H9 (cell line): ENCODE results near the gene ARF1. TPM values are rescaled to one million over a fixed set of nuclear protein-coding genes. Genes with fewer than 3 reads are reported as not detected.

Source experiments
- DNase-seq: peaks from one replicate; pipeline ENCODE4 v3.0.0-alpha.2; 2017
- H2AFZ ChIP-seq: one replicate; pipeline ENCODE4 v1.6.1; 2013; ENCODE audit warnings: mild to moderate bottlenecking, low read length, control low read depth, moderate library complexity
- H2AK5ac ChIP-seq: 2 replicates; pipeline ENCODE4 v1.6.1; 2013; ENCODE audit warnings: low read length, control low read depth, mixed read lengths; ENCODE audit not compliant: insufficient read length
- H2BK120ac ChIP-seq: one replicate; pipeline ENCODE4 v1.6.1; 2013; ENCODE audit warnings: low read depth, mild to moderate bottlenecking, low read length, control low read depth, inconsistent platforms; ENCODE audit not compliant: poor library complexity, severe bottlenecking
- H2BK12ac ChIP-seq: 2 replicates; pipeline ENCODE4 v1.6.1; 2013; ENCODE audit warnings: low read length, control low read depth, mixed read lengths, low read depth; ENCODE audit not compliant: insufficient read length
- H2BK15ac ChIP-seq: 2 replicates; pipeline ENCODE4 v1.6.1; 2013; ENCODE audit warnings: low read depth, low read length, control low read depth
- H2BK20ac ChIP-seq: one replicate; pipeline ENCODE4 v1.6.1; 2013; ENCODE audit warnings: low read depth, mild to moderate bottlenecking, low read length, control low read depth, inconsistent platforms; ENCODE audit not compliant: poor library complexity, severe bottlenecking
- H2BK5ac ChIP-seq: 2 replicates; pipeline ENCODE4 v1.6.1; 2013; ENCODE audit warnings: low read length, control low read depth, mixed read lengths; ENCODE audit not compliant: insufficient read length
- H3K14ac ChIP-seq: 2 replicates; pipeline ENCODE4 v1.6.1; 2013; ENCODE audit warnings: low read length, control low read depth; ENCODE audit not compliant: insufficient read depth
- H3K18ac ChIP-seq: 2 replicates; pipeline ENCODE4 v1.6.1; 2013; ENCODE audit warnings: low read depth, mild to moderate bottlenecking, mixed read lengths, low read length, control low read depth; ENCODE audit not compliant: insufficient read length
- H3K23ac ChIP-seq: 2 replicates; pipeline ENCODE4 v1.6.1; 2013; ENCODE audit warnings: low read length, control low read depth, mixed read lengths, low read depth; ENCODE audit not compliant: insufficient read length
- H3K23me2 ChIP-seq: 2 replicates; pipeline ENCODE4 v1.6.1; 2013; ENCODE audit warnings: low read depth, mild to moderate bottlenecking, mixed read lengths, low read length, control low read depth; ENCODE audit not compliant: insufficient read length, poor library complexity, severe bottlenecking
- H3K27ac ChIP-seq: 2 replicates; pipeline ENCODE4 v1.5.1; 2013; ENCODE audit warnings: low read length, control low read depth, mixed read lengths, low read depth; ENCODE audit not compliant: insufficient read length
- H3K27me3 ChIP-seq: 2 replicates; pipeline ENCODE4 v1.6.1; 2013; ENCODE audit warnings: low read length, control low read depth, inconsistent platforms; ENCODE audit not compliant: insufficient read depth
- H3K4ac ChIP-seq: 2 replicates; pipeline ENCODE4 v1.6.1; 2013; ENCODE audit warnings: low read depth, mild to moderate bottlenecking, control low read depth, inconsistent platforms, low read length, moderate library complexity
- H3K4me1 ChIP-seq: 2 replicates; pipeline ENCODE4 v1.6.1; 2013; ENCODE audit warnings: low read length, control low read depth, inconsistent platforms; ENCODE audit not compliant: insufficient read depth
- H3K4me2 ChIP-seq: 2 replicates; pipeline ENCODE4 v1.6.1; 2013; ENCODE audit warnings: low read length, control low read depth, mixed read lengths; ENCODE audit not compliant: insufficient read length, insufficient read depth
- H3K56ac ChIP-seq: 2 replicates; pipeline ENCODE4 v1.6.1; 2013; ENCODE audit warnings: low read depth, mild to moderate bottlenecking, mixed read lengths, low read length, control low read depth; ENCODE audit not compliant: insufficient read length
- H3K79me1 ChIP-seq: 2 replicates; pipeline ENCODE4 v1.6.1; 2013; ENCODE audit warnings: low read depth, mild to moderate bottlenecking, moderate library complexity, low read length, control low read depth, inconsistent platforms; ENCODE audit not compliant: insufficient read depth, poor library complexity, severe bottlenecking
- H3K79me2 ChIP-seq: 2 replicates; pipeline ENCODE4 v1.6.1; 2013; ENCODE audit warnings: low read length, control low read depth, inconsistent platforms; ENCODE audit not compliant: insufficient read depth
- H3K9ac ChIP-seq: 2 replicates; pipeline ENCODE4 v1.6.1; 2013; ENCODE audit warnings: low read length, control low read depth, mixed read lengths; ENCODE audit not compliant: insufficient read length; ENCODE audit errors: extremely low read depth
- H3K9me3 ChIP-seq: one replicate; pipeline ENCODE4 v1.6.1; 2013; ENCODE audit warnings: low read depth, low read length, inconsistent platforms; ENCODE audit not compliant: control insufficient read depth
- H3T11ph ChIP-seq: one replicate; pipeline ENCODE4 v1.6.1; 2013; ENCODE audit warnings: mild to moderate bottlenecking, low read length, control low read depth, inconsistent platforms
- H4K20me1 ChIP-seq: one replicate; pipeline ENCODE4 v1.6.1; 2013; ENCODE audit not compliant: control insufficient read depth, insufficient read length, insufficient read depth
- H4K5ac ChIP-seq: 2 replicates; pipeline ENCODE4 v1.6.1; 2013; ENCODE audit warnings: low read depth, mild to moderate bottlenecking, mixed read lengths, low read length, control low read depth; ENCODE audit not compliant: insufficient read length
- H4K8ac ChIP-seq: replicated peaks from 2 replicates; pipeline ENCODE4 v1.6.1; 2013; ENCODE audit warnings: low read length, control low read depth, mixed read lengths, low read depth; ENCODE audit not compliant: insufficient read length
- H4K91ac ChIP-seq: 2 replicates; pipeline ENCODE4 v1.6.1; 2013; ENCODE audit warnings: low read depth, mild to moderate bottlenecking, moderate library complexity, mixed read lengths, low read length, control low read depth; ENCODE audit not compliant: insufficient read length
- H3K27ac Mint-ChIP-seq, 3 experiments: 2 replicates in 2 of 3; 3 replicates in 1 of 3; pipeline ENCODE4 v1.8.0; 2020 to 2021; ENCODE audit warnings: mixed read lengths in 3 of 3, mild to moderate bottlenecking in 1 of 3, moderate library complexity in 1 of 3
- H3K27me3 Mint-ChIP-seq: 2 replicates; pipeline ENCODE4 v1.8.0; 2021; ENCODE audit warnings: low read depth, mild to moderate bottlenecking, moderate library complexity, mixed read lengths
- H3K36me3 Mint-ChIP-seq, 3 experiments: 2 replicates in 2 of 3; 3 replicates in 1 of 3; pipeline ENCODE4 v1.8.0; 2020 to 2021; ENCODE audit warnings: low read depth in 3 of 3, mixed read lengths in 3 of 3; ENCODE audit not compliant: insufficient read depth in 1 of 3
- H3K4me1 Mint-ChIP-seq, 2 experiments: 2 replicates each; pipeline ENCODE4 v1.8.0; 2020; ENCODE audit warnings: mixed read lengths in 2 of 2
- H3K4me3 Mint-ChIP-seq, 2 experiments: 2 replicates in 1 of 2; 3 replicates in 1 of 2; pipeline ENCODE4 v1.8.0; 2020 to 2021; ENCODE audit warnings: mild to moderate bottlenecking in 2 of 2, mixed read lengths in 2 of 2, moderate library complexity in 1 of 2
- H3K9me3 Mint-ChIP-seq, 2 experiments: 2 replicates in 1 of 2; 3 replicates in 1 of 2; pipeline ENCODE4 v1.8.0; 2020; ENCODE audit warnings: mild to moderate bottlenecking in 2 of 2, mixed read lengths in 2 of 2, moderate library complexity in 1 of 2
- WGBS: extraction: QIAGEN DNeasy Blood & Tissue Kit; methylation state at CpG from one replicate; pipeline ENCODE4 v1.1.7; 2013; ENCODE audit warnings: missing lambda C conversion rate, low lambda C conversion rate, mixed read lengths; ENCODE audit not compliant: insufficient read length; ENCODE audit errors: extremely low coverage; 5-methylcytosine and 5-hydroxymethylcytosine counted together
- total RNA-seq: library from RNA; stranded (reverse); gene quantifications from 2 replicates; pipeline ENCODE4 v1.2.1, GENCODE V29; 2021
- TF ChIP-seq, protein P1 (sequence below): fragments of 200-600 bp; sonication (generic); conservative IDR thresholded peaks from 3 replicates; pipeline ENCODE4 v1.8.0; 2021; ENCODE audit warnings: antibody characterized with exemption, mild to moderate bottlenecking

ARF1 gene
- total RNA-seq, 1 experiment from 2014 or later = 258 TPM

DNA sequence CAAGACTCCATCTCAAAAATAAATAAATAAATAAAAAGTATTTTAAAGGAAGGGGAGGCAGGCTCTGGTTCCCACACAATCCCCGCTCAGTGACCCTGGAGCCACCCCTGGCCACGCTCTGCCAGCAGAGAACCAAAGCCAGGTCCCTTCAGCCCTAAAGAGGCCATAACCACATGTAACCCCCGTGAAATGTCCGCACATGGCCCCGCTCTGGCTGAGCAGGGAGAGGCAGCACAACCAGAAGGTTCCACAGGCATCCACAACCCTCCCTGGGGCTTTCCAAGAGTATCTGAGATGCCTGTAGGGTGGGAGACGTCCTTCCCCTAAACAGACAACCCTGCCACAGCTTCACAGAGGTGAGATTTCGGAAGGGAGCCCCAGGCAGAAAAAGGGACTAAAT, 1.4 kb upstream of the ARF1 start:
- Histone ChIP-seq H2AFZ (no peak overlapping the region), H3K4ac (no peak overlapping the region), H3K79me1 (peaks cover 14% of the 10 kb centered on the region), H4K20me1 (no peaks in the 10 kb centered on the region), H3K79me2 (peaks cover 31% of the 10 kb centered on the region), H3K4me2 (peak overlapping the region; percentile 16), H3K27me3 (peaks cover 19% of the 10 kb centered on the region; the same call in 1 of the 2 replicates), H3K9me3 (no peaks in the 10 kb centered on the region), H3K18ac (no peak overlapping the region), H3K27ac (no peak overlapping the region), H4K8ac (no peak overlapping the region), H2AK5ac (no peak overlapping the region), H2BK20ac (no peak overlapping the region), H4K91ac (no peak overlapping the region), H3K9ac (no peak overlapping the region), H2BK15ac (no peak overlapping the region), H2BK12ac (no peak overlapping the region), H4K5ac (no peak overlapping the region), H3K23me2 (peaks cover 10% of the 10 kb centered on the region), H3K56ac (no peak overlapping the region), H2BK5ac (no peak overlapping the region), H3K23ac (no peak overlapping the region), H3T11ph (no peak overlapping the region), H3K14ac (no peak overlapping the region), H2BK120ac (no peak overlapping the region), H3K4me1 (peaks cover 6% of the 10 kb centered on the region)
- peaks cover 48% of the 10 kb centered on the region for H3K27me3 Mint-ChIP-seq
- DNase-seq = no peak
- peak overlapping the region; percentile 85 to 97 for H3K4me3 Mint-ChIP-seq
- 0 out of 5 replicates have a peak, but pooled peaks cover 0 to 3% of the 10 kb centered on the region in 2 experiments for H3K9me3 Mint-ChIP-seq
- TF ChIP-seq, protein P1, sequence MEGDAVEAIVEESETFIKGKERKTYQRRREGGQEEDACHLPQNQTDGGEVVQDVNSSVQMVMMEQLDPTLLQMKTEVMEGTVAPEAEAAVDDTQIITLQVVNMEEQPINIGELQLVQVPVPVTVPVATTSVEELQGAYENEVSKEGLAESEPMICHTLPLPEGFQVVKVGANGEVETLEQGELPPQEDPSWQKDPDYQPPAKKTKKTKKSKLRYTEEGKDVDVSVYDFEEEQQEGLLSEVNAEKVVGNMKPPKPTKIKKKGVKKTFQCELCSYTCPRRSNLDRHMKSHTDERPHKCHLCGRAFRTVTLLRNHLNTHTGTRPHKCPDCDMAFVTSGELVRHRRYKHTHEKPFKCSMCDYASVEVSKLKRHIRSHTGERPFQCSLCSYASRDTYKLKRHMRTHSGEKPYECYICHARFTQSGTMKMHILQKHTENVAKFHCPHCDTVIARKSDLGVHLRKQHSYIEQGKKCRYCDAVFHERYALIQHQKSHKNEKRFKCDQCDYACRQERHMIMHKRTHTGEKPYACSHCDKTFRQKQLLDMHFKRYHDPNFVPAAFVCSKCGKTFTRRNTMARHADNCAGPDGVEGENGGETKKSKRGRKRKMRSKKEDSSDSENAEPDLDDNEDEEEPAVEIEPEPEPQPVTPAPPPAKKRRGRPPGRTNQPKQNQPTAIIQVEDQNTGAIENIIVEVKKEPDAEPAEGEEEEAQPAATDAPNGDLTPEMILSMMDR = no peak
- peaks cover 42 to 50% of the 10 kb centered on the region in 2 experiments for H3K4me1 Mint-ChIP-seq
- no peak overlapping the region for H3K27ac Mint-ChIP-seq
- no CpG with 5 or more reads among the region's 7 CpGs for WGBS
- peaks cover 5 to 19% (median 10%) of the 10 kb centered on the region in 3 experiments for H3K36me3 Mint-ChIP-seq
